ENCODE measurements around the gene ANKRD34A. TPM values are rescaled to one million over a fixed set of nuclear protein-coding genes. Genes with fewer than 3 reads are reported as not detected.

The ANKRD34A gene
- total and polyA plus RNA-seq, 2 of the 8 experiments (the other 6 are each of a cell fraction or from before 2014, with no cell fraction given): 0.15 to 0.20 TPM

GRCh38 chr1:145977486-145978470 is 13.4 kb upstream of the ANKRD34A start:
- Histone ChIP-seq H3K56ac (replicated peaks; ENCODE audit: insufficient read length, low read depth, low read length) (no peak overlapping the region), H3K4me3 (ENCODE audit: extremely low read depth in 1 of 4, insufficient read depth in 2 of 4, low read depth in 3 of 4, low read length in 4 of 4) (peak overlapping the region in 1 of 4 experiments; percentile 41; a peak in 1 of 8 replicates), H2BK120ac (replicated peaks; ENCODE audit: low read depth, low read length) (no peak overlapping the region), H3K27ac (ENCODE audit: low read depth, low read length) (no peak overlapping the region), H2BK5ac (ENCODE audit: low read depth, low read length) (peak overlapping the region; percentile 12; the same call in 1 of the 2 replicates), H4K5ac (ENCODE audit: insufficient read length, low read depth, low read length) (no peak overlapping the region), H3K18ac (ENCODE audit: extremely low read depth, low read length) (peak overlapping the region; percentile 53; the same call in 1 of the 2 replicates), H3K4me1 (replicated peaks in 1 of 4; ENCODE audit: control insufficient read depth in 3 of 4, insufficient read depth in 4 of 4, low read length in 3 of 4) (peaks cover 4 to 18% (median 13%) of the 10 kb centered on the region in 4 experiments; a peak in 5 of 7 replicates), H2AK5ac (ENCODE audit: low read depth, low read length) (no peak overlapping the region), H3K9ac (replicated peaks in 1 of 4; ENCODE audit: extremely low read depth in 1 of 4, low read depth in 3 of 4, low read length in 3 of 4) (no peak overlapping the region), H2BK15ac (ENCODE audit: low read length) (peak overlapping the region; percentile 47; the same call in 1 of the 2 replicates), H4K8ac (ENCODE audit: extremely low read depth, insufficient read depth, low read length) (no peak overlapping the region), H3K79me2 (ENCODE audit: control insufficient read depth in 1 of 2, insufficient read depth in 2 of 2, low read length in 2 of 2) (no peaks in the 10 kb centered on the region), H3K36me3 (ENCODE audit: control insufficient read depth in 2 of 4, insufficient read depth in 4 of 4, low read length in 3 of 4) (no peaks in the 10 kb centered on the region), H4K91ac (replicated peaks; ENCODE audit: insufficient read length, low read length) (peak overlapping the region; percentile 26), H3K4me2 (ENCODE audit: insufficient read depth in 1 of 2, low read depth in 2 of 2, low read length in 2 of 2) (peak overlapping the region in 1 of 2 experiments; percentile 62), H2BK20ac (ENCODE audit: low read length) (peak overlapping the region; percentile 84; the same call in 1 of the 2 replicates), H3K23me2 (ENCODE audit: low read depth, low read length) (peaks cover 3% of the 10 kb centered on the region; the same call in 1 of the 2 replicates), H3K9me3 (ENCODE audit: insufficient read depth in 2 of 2, low read depth in 1 of 2, low read length in 1 of 2) (no peaks in the 10 kb centered on the region), H4K20me1 (replicated peaks in 1 of 2; ENCODE audit: control insufficient read depth in 1 of 2, insufficient read depth in 2 of 2, low read length in 2 of 2) (no peaks in the 10 kb centered on the region), H3K27me3 (replicated peaks in 1 of 4; ENCODE audit: control insufficient read depth in 3 of 4, extremely low read depth in 1 of 4, insufficient read depth in 3 of 4, low read length in 3 of 4) (no peaks in the 10 kb centered on the region), H2AFZ (ENCODE audit: low read length) (0 out of 2 replicates have a peak overlapping the region, but pooled peaks have one; percentile 8), H3K14ac (ENCODE audit: insufficient read length) (no peak overlapping the region), H3K4ac (replicated peaks; ENCODE audit: insufficient read length, low read depth, low read length) (no peak overlapping the region), H3K79me1 (ENCODE audit: low read depth, low read length) (no peaks in the 10 kb centered on the region), H2BK12ac (ENCODE audit: low read depth, low read length) (peak overlapping the region; percentile 20; the same call in 1 of the 2 replicates), H3K23ac (ENCODE audit: insufficient read length) (no peak overlapping the region)
- 18% methylated on average over 9 of the region's 9 CpGs; no CpG with 5 or more reads in 1 of the 2 experiments for WGBS, 2 experiments (ENCODE audit: extremely low coverage in 1 of 2, insufficient coverage in 1 of 2, insufficient read length in 1 of 2, insufficient replicate concordance in 2 of 2, low coverage in 1 of 2, low lambda C conversion rate in 2 of 2, missing lambda C conversion rate in 1 of 2)
- DNase-seq (ENCODE audit: low read depth in 1 of 2, low spot score in 2 of 2) (peak in 1 of 2 experiments; percentile 73), FAIRE-seq (peak; percentile 89)
- POLR2A ChIA-PET (ENCODE audit: partially characterized antibody): interaction anchor here (0.6 to 13.7 kb wide), 18 partner anchors 9 to 74 kb away, joined by 3 to 218 read pairs (median 4); partner anchors contain the start of genes ANKRD34A, POLR3GL, RBM8A and TXNIP
- CTCF ChIA-PET (ENCODE audit: partially characterized antibody): interaction anchor here (0.6 to 8.7 kb wide), 28 partner anchors 9 to 268 kb away, joined by 3 to 152 read pairs (median 6); partner anchors contain the start of genes ANKRD34A, HJV, NUDT17 and PIAS3
- TF ChIP-seq SIN3A (conservative IDR thresholded peaks at IDR 0.05 in 1 of 2, IDR thresholded peaks at IDR 0.05 in 1 of 2; ENCODE audit: low read depth in 1 of 2, low read length in 2 of 2) (peak in 1 of 2 experiments; percentile 59; a peak in 1 of 4 replicates), CTCF (IDR thresholded peaks at IDR 0.05; ENCODE audit: control extremely low read depth in 1 of 3, insufficient read depth in 1 of 3, low read depth in 1 of 3, low read length in 3 of 3) (peak; percentile 44 to 90 (median 89)), CREB1 (IDR thresholded peaks at IDR 0.05) (peak; percentile 42; the same call in 1 of the 2 replicates), CBX8 (IDR thresholded peaks at IDR 0.05; ENCODE audit: borderline replicate concordance, low read depth, low read length) (no peak), POLR2AphosphoS5 (IDR thresholded peaks at IDR 0.05; ENCODE audit: low read depth, low read length) (no peak), E2F6 (IDR thresholded peaks at IDR 0.05) (peak; percentile 67)

All from H1 (cell line).